SK-N-SH (cell line): ENCODE data around the gene PLP2.

Source experiments
- CHD2 ChIP-seq: fragments of 150-350 bp; IDR thresholded peaks from 2 replicates; pipeline ENCODE4 v1.6.1; 2018; ENCODE audit warnings: low read length; ENCODE audit not compliant: partially characterized antibody
- CTCF ChIP-seq: fragments of 200-600 bp; sonication (generic); IDR thresholded peaks from 2 replicates; pipeline ENCODE4 v1.6.1; 2017; ENCODE audit warnings: antibody characterized with exemption, mild to moderate bottlenecking, moderate library complexity
- FOSL2 ChIP-seq: IDR thresholded peaks from 2 replicates; pipeline ENCODE4 v1.4.0; 2012; ENCODE audit warnings: low read depth, mild to moderate bottlenecking, moderate library complexity, borderline replicate concordance
- GABPA ChIP-seq: IDR thresholded peaks from 2 replicates; pipeline ENCODE4 v1.4.0; 2012; ENCODE audit warnings: low read depth, mild to moderate bottlenecking
- IRF3 ChIP-seq: fragments of 150-350 bp; IDR thresholded peaks from 2 replicates; pipeline ENCODE4 v1.6.1; 2016; ENCODE audit warnings: mild to moderate bottlenecking, low read depth, low read length
- MAX ChIP-seq: IDR thresholded peaks from 2 replicates; pipeline ENCODE4 v1.4.0; 2012; ENCODE audit warnings: low read depth
- RAD21 ChIP-seq: IDR thresholded peaks from 2 replicates; pipeline ENCODE4 v1.6.1; 2012; ENCODE audit warnings: mild to moderate bottlenecking, low read length
- RFX5 ChIP-seq: IDR thresholded peaks from 2 replicates; pipeline ENCODE4 v1.6.1; 2012; ENCODE audit warnings: mild to moderate bottlenecking, improper control_type of control experiment, low read length
- RXRA ChIP-seq: IDR thresholded peaks from 2 replicates; pipeline ENCODE4 v1.4.0; 2012; ENCODE audit warnings: low read depth, mild to moderate bottlenecking, borderline replicate concordance
- TCF12 ChIP-seq: IDR thresholded peaks from 2 replicates; pipeline ENCODE4 v1.4.0; 2012

GRCh38 chrX:49167740-49168108 is 4.0 kb upstream of the PLP2 start:
- no peak for TF ChIP-seq CTCF
- no peak for TF ChIP-seq IRF3
- TF ChIP-seq GABPA: no peak
- no peak for TF ChIP-seq CHD2
- no peak for TF ChIP-seq RFX5
- no peak for TF ChIP-seq MAX
- no peak for TF ChIP-seq RXRA
- no peak for TF ChIP-seq TCF12
- TF ChIP-seq RAD21: no peak
- TF ChIP-seq FOSL2: no peak
